Endothelial cell (in vitro differentiated cells): Measurements from ENCODE around the gene AK1. TPM values are rescaled to one million over a fixed set of nuclear protein-coding genes. Genes with fewer than 3 reads are reported as not detected.

Source experiments
- DNase-seq: peaks from one replicate; pipeline ENCODE4 v3.0.0; 2021; ENCODE audit warnings: low spot score
- H3K27ac Mint-ChIP-seq: one replicate; pipeline ENCODE4 v1.8.0; 2021; ENCODE audit warnings: mixed read lengths, inconsistent platforms; ENCODE audit not compliant: unreplicated experiment
- H3K27me3 Mint-ChIP-seq: one replicate; pipeline ENCODE4 v1.8.0; 2021; ENCODE audit warnings: mild to moderate bottlenecking, moderate library complexity, mixed read lengths, inconsistent platforms; ENCODE audit not compliant: unreplicated experiment
- H3K36me3 Mint-ChIP-seq: one replicate; pipeline ENCODE4 v1.8.0; 2021; ENCODE audit warnings: mild to moderate bottlenecking, low read depth, mixed read lengths, inconsistent platforms; ENCODE audit not compliant: unreplicated experiment
- H3K4me1 Mint-ChIP-seq: one replicate; pipeline ENCODE4 v1.8.0; 2021; ENCODE audit warnings: mild to moderate bottlenecking, mixed read lengths, inconsistent platforms; ENCODE audit not compliant: unreplicated experiment
- H3K4me3 Mint-ChIP-seq: one replicate; pipeline ENCODE4 v1.8.0; 2021; ENCODE audit warnings: mild to moderate bottlenecking, mixed read lengths, inconsistent platforms; ENCODE audit not compliant: unreplicated experiment
- H3K9me3 Mint-ChIP-seq: one replicate; pipeline ENCODE4 v1.8.0; 2021; ENCODE audit warnings: mixed read lengths, inconsistent platforms; ENCODE audit not compliant: unreplicated experiment
- CTCF ChIP-seq: fragments of 200-600 bp; sonication (generic); IDR thresholded peaks from one replicate; pipeline ENCODE4 v1.5.0; 2021; ENCODE audit warnings: antibody characterized with exemption; ENCODE audit not compliant: unreplicated experiment
- microRNA-seq: library from miRNA; unstranded; fragments of <30 nt; microRNA quantifications from one replicate; pipeline ENCODE4, GENCODE V29; 2020; ENCODE audit not compliant: unreplicated experiment
- total RNA-seq: library from RNA; stranded (reverse); fragmentation: NEBNext Ultra II Directional; extraction: Animal tissue kit (Norgen Biotek cat#: 25700); gene quantifications from one replicate; pipeline ENCODE4 v1.2.1, GENCODE V29; 2021; ENCODE audit not compliant: unreplicated experiment

Gene AK1
- total RNA-seq, 1 donor from 2014 or later: 63.3 TPM

DNA sequence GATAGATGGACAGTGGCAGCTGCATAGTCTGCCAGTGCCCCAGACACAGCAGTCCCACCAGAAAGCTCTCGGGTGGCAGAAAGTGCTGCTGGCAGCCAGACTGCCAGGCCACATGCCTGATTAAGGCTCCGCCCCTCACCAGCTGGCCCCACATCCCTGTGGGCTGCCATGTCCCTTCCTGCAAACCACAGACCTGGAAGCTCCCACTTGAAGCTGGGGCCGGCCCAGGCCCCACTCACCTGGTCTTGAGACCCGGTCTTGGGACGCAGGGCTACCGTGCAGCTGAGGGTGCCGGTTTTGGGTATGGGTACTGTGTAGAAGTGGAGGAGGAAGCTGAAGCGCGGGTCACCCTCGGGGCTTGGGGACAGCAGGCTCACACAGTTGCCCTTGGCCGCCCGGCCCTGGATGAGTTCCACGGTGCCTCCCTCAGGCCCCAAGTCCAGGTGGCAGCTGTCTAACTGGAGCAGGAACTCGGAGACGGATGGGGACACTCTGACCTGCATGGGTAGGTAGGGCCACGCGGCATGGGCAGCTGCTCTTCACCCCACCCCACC lies 59.5 kb downstream of the AK1 start:
- Mint-ChIP-seq H3K27me3 (peaks cover 23% of the 10 kb centered on the region), H3K4me1 (no peaks in the 10 kb centered on the region), H3K36me3 (peaks cover 27% of the 10 kb centered on the region), H3K9me3 (no peaks in the 10 kb centered on the region), H3K4me3 (peak overlapping the region; percentile 79), H3K27ac (peak overlapping the region; percentile 48)
- DNase-seq: no peak
- no peak for TF ChIP-seq CTCF

GRCh38 chr9:127816728-127817127 lies 60.7 kb downstream of the AK1 start:
- no peak for DNase-seq
- H3K9me3 Mint-ChIP-seq: no peaks in the 10 kb centered on the region
- peaks cover 24% of the 10 kb centered on the region for H3K36me3 Mint-ChIP-seq
- H3K4me3 Mint-ChIP-seq: no peak overlapping the region
- no peak for TF ChIP-seq CTCF
- H3K27me3 Mint-ChIP-seq: peaks cover 24% of the 10 kb centered on the region
- H3K4me1 Mint-ChIP-seq: no peaks in the 10 kb centered on the region
- no peak overlapping the region for H3K27ac Mint-ChIP-seq

Small RNAs within 50 kb of the gene (microRNA-seq; reads per million reads assigned to microRNA genes)
- gene MIR4672: 0.21 reads per million

Other genes with a start within 250 kb of the AK1 start
- gene CFAP157, start 170.7 kb downstream of the AK1 start, total RNA-seq: 0.85 TPM
- gene PTRH1, start 162.0 kb downstream of the AK1 start, total RNA-seq: 15.3 TPM
- 0.08 TPM for gene TTC16, start 161.6 kb downstream of the AK1 start, total RNA-seq
- 29.1 TPM for gene TOR2A, start 142.4 kb downstream of the AK1 start, total RNA-seq
- gene SH2D3C, start 99.0 kb downstream of the AK1 start, total RNA-seq: 137 TPM
- 188 TPM for gene CDK9, start 91.6 kb downstream of the AK1 start, total RNA-seq
- 51.3 TPM for gene FPGS, start 74.8 kb downstream of the AK1 start, total RNA-seq
- gene ENG, start 23.0 kb downstream of the AK1 start, total RNA-seq: 113 TPM
- gene ST6GALNAC6, start 21.9 kb upstream of the AK1 start, total RNA-seq: 80.0 TPM
- gene ST6GALNAC4, start 39.4 kb upstream of the AK1 start, total RNA-seq: 25.0 TPM
- 2.4 TPM for gene PIP5KL1, start 53.1 kb upstream of the AK1 start, total RNA-seq
- gene DPM2, start 60.2 kb upstream of the AK1 start, total RNA-seq: 31.5 TPM
- 27.3 TPM for gene EEIG1, start 103.3 kb upstream of the AK1 start, total RNA-seq
- 9.9 TPM for gene NAIF1, start 189.6 kb upstream of the AK1 start, total RNA-seq
- gene SLC25A25, start 190.6 kb upstream of the AK1 start, total RNA-seq: 8.5 TPM